MV-4-11 (cell line): ENCODE measurements around the gene AURKA.
A peak's percentile ranks its signal among the peaks of the same experiment; 100 is the strongest.
"Not testable (repeated sequence)": the region's sequence is repeated elsewhere in the genome, so short reads cannot be mapped to it uniquely, and the experiment has no call there.

ENCODE experiments used
- DNase-seq: peaks from one replicate; lab custom pipeline; 2025; lab: John Stamatoyannopoulos, UW

AURKA gene

GRCh38 chr20:56359212-56360132 is 32.5 kb downstream of the AURKA start:
- no peak for DNase-seq

GRCh38 chr20:56358600-56359211 is 33.3 kb downstream of the AURKA start, which contains the start of gene FAM210B:
FAM210B (plus strand) TSS chr20:56358974; CDS start chr20:56359006, 32 bp downstream.
- DNase-seq, result peak; percentile 79

GRCh38 chr20:56358070-56358469 is 33.9 kb downstream of the AURKA start:
- no peak for DNase-seq

- no peak for DNase-seq
These were observed 38.7 kb downstream of the AURKA start for GRCh38 chr20:56353356-56353755.

GRCh38 chr20:56352345-56353055 is 39.5 kb downstream of the AURKA start:
- DNase-seq, result no peak

GRCh38 chr20:56350842-56351241 is 41.2 kb downstream of the AURKA start:
- no peak for DNase-seq

GRCh38 chr20:56348746-56349145 is 43.3 kb downstream of the AURKA start:
- DNase-seq, result peak; percentile 7

GRCh38 chr20:56348305-56348693 is 43.7 kb downstream of the AURKA start:
- DNase-seq, result no peak

- no peak for DNase-seq
These were observed 44.2 kb downstream of the AURKA start for GRCh38 chr20:56347628-56348304.

- DNase-seq, result no peak
These were observed 46.1 kb downstream of the AURKA start for GRCh38 chr20:56345911-56346310.

- DNase-seq, result no peak
These were observed 48.1 kb downstream of the AURKA start for GRCh38 chr20:56343861-56344381.

- no peak for DNase-seq
These were observed 49.2 kb downstream of the AURKA start for GRCh38 chr20:56342783-56343182.

GRCh38 chr20:56336709-56337108 is 55.3 kb downstream of the AURKA start:
- not testable (repeated sequence) for DNase-seq

GRCh38 chr20:56328861-56329260 is 63.2 kb downstream of the AURKA start:
- DNase-seq, result peak; percentile 2

GRCh38 chr20:56324806-56325205 is 67.2 kb downstream of the AURKA start:
- DNase-seq, result no peak

- DNase-seq, result no peak
These were observed 68.4 kb downstream of the AURKA start for GRCh38 chr20:56323656-56324055.

- DNase-seq, result no peak
These were observed 68.8 kb downstream of the AURKA start for GRCh38 chr20:56323206-56323605.

GRCh38 chr20:56322681-56323080 is 69.3 kb downstream of the AURKA start:
- DNase-seq, result no peak
